Adrenal gland (tissue), 19 donors: ENCODE results near the gene HUS1B. TPM values are rescaled to one million over a fixed set of nuclear protein-coding genes. Genes with fewer than 3 reads are reported as not detected.

ENCODE experiments used
- DNase-seq, 7 donors: peaks; one replicate each; pipeline ENCODE4 v3.0.0-alpha.2; 2019 to 2020
- H3K27ac ChIP-seq, 5 donors: fragments of 200-600 bp; sonication (generic) in 4 of 5; 1 replicate in 3 of 5; 2 replicates in 2 of 5; pipeline versions ENCODE4 v1.5.1 to v1.8.0; 2016 to 2020; ENCODE audit warnings: mild to moderate bottlenecking in 1 of 5
- H3K27me3 ChIP-seq: fragments of 200-600 bp; 2 replicates; pipeline ENCODE4 v1.8.0; 2021
- H3K36me3 ChIP-seq, 2 donors: fragments of 200-600 bp; replicated peaks in 1 of 2; 1 replicate in 1 of 2; 2 replicates in 1 of 2; pipeline versions ENCODE4 v1.5.1 to v1.8.0; 2018 to 2022
- H3K4me1 ChIP-seq, 2 donors: fragments of 200-600 bp; replicated peaks in 1 of 2; 1 replicate in 1 of 2; 2 replicates in 1 of 2; pipeline versions ENCODE4 v1.5.1 to v1.8.0; 2018 to 2021
- H3K4me3 ChIP-seq, 4 donors: fragments of 200-600 bp; sonication (generic) in 3 of 4; one replicate each; pipeline ENCODE4 v1.5.1; 2016 to 2018
- H3K9me3 ChIP-seq, 3 donors: fragments of 200-600 bp; sonication (generic) in 1 of 3; replicated peaks in 1 of 3; 1 replicate in 2 of 3; 2 replicates in 1 of 3; pipeline versions ENCODE4 v1.5.1 to v1.8.0; 2016 to 2021
- CTCF ChIP-seq, 6 experiments: fragments of 450-650 bp in 4 of 6; fragments of 200-600 bp in 2 of 6; sonication (generic) in 1 of 6; IDR thresholded peaks; 1 replicate in 5 of 6; 2 replicates in 1 of 6; pipeline versions ENCODE4 v1.5.1 to v1.8.0; 2016 to 2021; ENCODE audit warnings: antibody characterized with exemption in 6 of 6, mild to moderate bottlenecking in 2 of 6, moderate library complexity in 1 of 6
- POLR2A ChIP-seq, 2 donors: fragments of 450-650 bp; IDR thresholded peaks; one replicate each; pipeline ENCODE4 v1.6.1; 2017; ENCODE audit warnings: antibody characterized with exemption in 2 of 2, mild to moderate bottlenecking in 2 of 2, moderate library complexity in 1 of 2
- WGBS, 4 donors: extraction: QIAGEN DNeasy Blood & Tissue Kit in 2 of 4; methylation state at CpG; one replicate each; pipeline versions ENCODE4 v1.1.5 to v1.1.7; 2013 to 2017; 5-methylcytosine and 5-hydroxymethylcytosine counted together
- intact Hi-C, 2 donors: fragments of 100-400 bp; cut with DNase I; formaldehyde crosslinking; loops; one replicate each; pipeline versions ENCODE4 v1.14.1 to v1.15.0; 2022 to 2023
- long read RNA-seq, 10 donors: library from polyadenylated mRNA in 3 of 10; unstranded in 2 of 10; stranded (forward) in 1 of 10; transcript quantifications; one replicate each; pipeline ENCODE4 v2.0.0 and lab custom pipeline, GENCODE V29; 2021 to 2026
- polyA plus RNA-seq, 3 donors: library from polyadenylated mRNA; stranded (reverse); fragments of 200-250 nt in 2 of 3; fragments of 350-450 nt in 1 of 3; fragmentation: Illumina TruSeq in 1 of 3; extraction: RNeasy Lipid Tissue Mini Kit (QIAGEN cat#74804) in 1 of 3; gene quantifications; one replicate each; pipeline ENCODE4 v1.2.3, GENCODE V29; 2013 to 2014
- total RNA-seq, 9 donors: library from RNA; depleted of rRNA in 4 of 9; stranded (reverse); fragments of >200 nt in 4 of 9; fragments of 120-200 nt in 1 of 9; fragmentation: NEBNext Ultra II Directional in 1 of 9; extraction: Animal tissue kit (Norgen Biotek cat#: 25700) in 1 of 9; gene quantifications; one replicate each; pipeline versions ENCODE4 v1.1.0 to v1.2.4, GENCODE V29; 2013 to 2023
- donor health status: healthy with polysubstance abuse.
- donor health status: Bipolar disorder and iron deficiency.
- donor health status: DM: yes; HTN: yes; CAD: no.
- donor health status: DM: no; HTN: no; CAD: no.
- donor health status: DM: no; HTN: no; CAD: no.
- donor health status: DM: yes; HTN: yes; CAD: no.

The HUS1B gene
- total RNA-seq = 1 to 10 TPM in 2 of 9 donors, under 1 TPM in 4, not detected in 3; 0.29 to 2.4 (median 0.67) TPM
- under 1 TPM in 1 of 3 donors, not detected in 2; 0.27 TPM for polyA plus RNA-seq
- long read RNA-seq, donor 1 = 0 reads
- long read RNA-seq, donor 2 = 0 reads
- long read RNA-seq, donor 3 = 0 reads
- long read RNA-seq, donor 4 = 0 reads
- long read RNA-seq, donor 5 = 0 reads
- long read RNA-seq, donor 6 = 0 reads
- long read RNA-seq, donor 7 = 0 reads
- long read RNA-seq, donor 8 = 0 reads
- long read RNA-seq, donor 9 = 0 reads
- long read RNA-seq, donor 10, partial matches to known transcripts = 0 of 2 reads
- long read RNA-seq, donor 10, other reads (novel, unspliced or antisense) = 0 of 2 reads

- WGBS, 4 donors = 95 to 99% (median 97%) methylated on average over 46 to 73 of the region's 73 CpGs
Observed at GRCh38 chr6:656460-657252, at the start of gene HUS1B. Gene HUS1B, minus strand, starts transcription at chr6:657100. Its CDS starts 156 bp downstream, at chr6:656944.

GRCh38 chr6:706146-706545 lies 49.2 kb upstream of the HUS1B start:
- Histone ChIP-seq H3K9me3 (no peaks in the 10 kb centered on the region), H3K27ac (no peak overlapping the region), H3K4me1 (peaks cover 4 to 7% of the 10 kb centered on the region in 2 donors), H3K27me3 (peaks cover 4% of the 10 kb centered on the region), H3K4me3 (no peak overlapping the region), H3K36me3 (no peaks in the 10 kb centered on the region)
- WGBS, 4 donors = 85 to 91% (median 85%) methylated on average over 6 of the region's 6 CpGs
- intact Hi-C loops = no loop called here
- DNase-seq = no peak
- TF ChIP-seq CTCF (IDR thresholded peaks at IDR 0.05) (no peak), POLR2A (IDR thresholded peaks at IDR 0.05) (no peak)

More at GRCh38 chr6:656460-657252, at the start of gene HUS1B:
- intact Hi-C loops = no loop called here
- Histone ChIP-seq H3K27ac (no peak within 1 kb of the TSS), H3K4me3 (no peak within 1 kb of the TSS), H3K27me3 (no peaks in the 10 kb centered on the region), H3K9me3 (no peaks in the 10 kb centered on the region), H3K36me3 (no peaks in the 10 kb centered on the region), H3K4me1 (no peaks in the 10 kb centered on the region)
- TF ChIP-seq CTCF (IDR thresholded peaks at IDR 0.05) (no peak), POLR2A (IDR thresholded peaks at IDR 0.05) (no peak)
- no peak for DNase-seq

GRCh38 chr6:705047-705446 lies 48.1 kb upstream of the HUS1B start:
- TF ChIP-seq CTCF (IDR thresholded peaks at IDR 0.05) = no peak
- TF ChIP-seq POLR2A (IDR thresholded peaks at IDR 0.05) = no peak
- H3K27me3 ChIP-seq = peaks cover 4% of the 10 kb centered on the region

GRCh38 chr6:704046-704445 lies 47.1 kb upstream of the HUS1B start:
- Histone ChIP-seq H3K27ac (no peak overlapping the region), H3K9me3 (no peaks in the 10 kb centered on the region), H3K4me1 (no peaks in the 10 kb centered on the region), H3K4me3 (no peak overlapping the region), H3K36me3 (no peaks in the 10 kb centered on the region), H3K27me3 (peaks cover 4% of the 10 kb centered on the region)
- DNase-seq = no peak
- intact Hi-C loops = no loop called here
- 85 to 90% (median 86%) methylated on average over 6 of the region's 6 CpGs for WGBS, 4 donors
- no peak for TF ChIP-seq CTCF (IDR thresholded peaks at IDR 0.05)
- TF ChIP-seq POLR2A (IDR thresholded peaks at IDR 0.05) = no peak

More at GRCh38 chr6:705047-705446, 48.1 kb upstream of the HUS1B start:
- intact Hi-C loops = no loop called here
- 40 to 60% (median 57%) methylated on average over 4 of the region's 4 CpGs for WGBS, 4 donors
- H3K27ac ChIP-seq = no peak overlapping the region
- H3K4me1 ChIP-seq = peaks cover 1 to 2% of the 10 kb centered on the region in 2 donors
- no peaks in the 10 kb centered on the region for H3K9me3 ChIP-seq
- H3K4me3 ChIP-seq = no peak overlapping the region
- DNase-seq = no peak
- no peaks in the 10 kb centered on the region for H3K36me3 ChIP-seq
